ENCODE data around the gene VILL. TPM values are rescaled to one million over a fixed set of nuclear protein-coding genes. Genes with fewer than 3 reads are reported as not detected.
"Not testable (repeated sequence)": the region's sequence is repeated elsewhere in the genome, so short reads cannot be mapped to it uniquely, and the experiment has no call there.

The VILL gene
- total RNA-seq, 1 donor from 2014 or later = 4.9 TPM

GRCh38 chr3:37969596-37970100 lies 20.9 kb upstream of the VILL start:
- Mint-ChIP-seq H3K36me3 (ENCODE audit: low read depth) (peaks cover 14% of the 10 kb centered on the region), H3K4me1 (peaks cover 1% of the 10 kb centered on the region), H3K4me3 (no peak overlapping the region), H3K27ac (ENCODE audit: unreplicated experiment) (peak overlapping the region; percentile 31), H3K9me3 (no peaks in the 10 kb centered on the region), H3K27me3 (ENCODE audit: low read depth) (no peaks in the 10 kb centered on the region)
- DNase-seq (ENCODE audit: low read depth, low spot score) = no peak
- TF ChIP-seq CTCF (conservative IDR thresholded peaks at IDR 0.05) = no peak

GRCh38 chr3:37970802-37971201 lies 19.8 kb upstream of the VILL start:
- DNase-seq (ENCODE audit: low read depth, low spot score) = no peak
- Mint-ChIP-seq H3K36me3 (ENCODE audit: low read depth) (peaks cover 9% of the 10 kb centered on the region), H3K27ac (ENCODE audit: unreplicated experiment) (no peak overlapping the region), H3K4me1 (peaks cover 4% of the 10 kb centered on the region), H3K4me3 (no peak overlapping the region), H3K27me3 (ENCODE audit: low read depth) (no peaks in the 10 kb centered on the region), H3K9me3 (no peaks in the 10 kb centered on the region)
- no peak for TF ChIP-seq CTCF (conservative IDR thresholded peaks at IDR 0.05)

- Mint-ChIP-seq H3K9me3 (no peaks in the 10 kb centered on the region), H3K36me3 (ENCODE audit: low read depth) (peaks cover 9% of the 10 kb centered on the region), H3K4me1 (peaks cover 4% of the 10 kb centered on the region), H3K27me3 (ENCODE audit: low read depth) (no peaks in the 10 kb centered on the region), H3K4me3 (no peak overlapping the region), H3K27ac (ENCODE audit: unreplicated experiment) (no peak overlapping the region)
- no peak for TF ChIP-seq CTCF (conservative IDR thresholded peaks at IDR 0.05)
- no peak for DNase-seq (ENCODE audit: low read depth, low spot score)
These were observed 19.1 kb upstream of the VILL start for GRCh38 chr3:37971467-37971866.

DNA sequence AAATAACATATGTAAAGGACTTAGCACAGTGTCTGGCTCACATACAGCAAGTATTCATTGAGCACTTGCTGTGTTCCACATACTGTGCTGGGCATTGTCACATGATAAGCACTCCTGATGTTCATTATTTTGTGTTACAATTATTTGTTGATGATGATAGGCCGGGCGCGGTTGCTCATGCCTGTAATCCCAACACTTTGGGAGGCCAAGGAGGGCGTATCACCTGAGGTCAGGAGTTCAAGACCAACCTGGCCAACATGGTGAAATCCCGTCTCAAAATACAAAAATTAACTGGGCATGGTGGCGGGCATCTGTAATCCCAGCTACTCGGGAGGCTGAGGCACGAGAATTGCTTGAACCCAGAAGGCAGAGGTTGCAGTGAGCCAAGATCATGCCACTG lies 18.5 kb upstream of the VILL start:
- not testable (repeated sequence) for H3K9me3 Mint-ChIP-seq; H3K27ac Mint-ChIP-seq (ENCODE audit: unreplicated experiment); H3K36me3 Mint-ChIP-seq (ENCODE audit: low read depth); H3K27me3 Mint-ChIP-seq (ENCODE audit: low read depth); H3K4me1 Mint-ChIP-seq; DNase-seq (ENCODE audit: low read depth, low spot score); H3K4me3 Mint-ChIP-seq

- Mint-ChIP-seq H3K9me3 (no peaks in the 10 kb centered on the region), H3K4me3 (no peak overlapping the region), H3K4me1 (peaks cover 4% of the 10 kb centered on the region), H3K27ac (ENCODE audit: unreplicated experiment) (no peak overlapping the region), H3K36me3 (ENCODE audit: low read depth) (peaks cover 9% of the 10 kb centered on the region), H3K27me3 (ENCODE audit: low read depth) (no peaks in the 10 kb centered on the region)
- TF ChIP-seq CTCF (conservative IDR thresholded peaks at IDR 0.05) = no peak
- DNase-seq (ENCODE audit: low read depth, low spot score) = no peak
These were observed 17.1 kb upstream of the VILL start for GRCh38 chr3:37973246-37974054.
